WTC11 (cell line): ENCODE measurements around the gene MCUR1. TPM values are rescaled to one million over a fixed set of nuclear protein-coding genes. Genes with fewer than 3 reads are reported as not detected.

Experiments
- ATAC-seq: fragments of 200-7000 bp; cut with Tn5 transposase; 2 replicates; pipeline ENCODE4 v1.10.0; 2021; ENCODE audit warnings: mild to moderate bottlenecking, moderate library complexity
- CTCF ChIA-PET: fragments of 300-600 bp; sonication (Branson Sonifier 250); formaldehyde crosslinking; loops from one replicate; lab custom pipeline; 2021; ENCODE audit warnings: antibody characterized with exemption; lab: Charles Lee
- POLR2A ChIA-PET: fragments of 350-600 bp; sonication (Branson Sonifier 250); formaldehyde crosslinking; loops from one replicate; lab custom pipeline; 2021; ENCODE audit warnings: antibody characterized with exemption; lab: Charles Lee
- DNase-seq: peaks from one replicate; pipeline ENCODE4 v3.0.0; 2021; ENCODE audit warnings: low spot score
- H3K27ac Mint-ChIP-seq: 2 replicates; pipeline ENCODE4 v1.8.0; 2021; ENCODE audit warnings: mixed read lengths
- H3K27me3 Mint-ChIP-seq: 2 replicates; pipeline ENCODE4 v1.8.0; 2021; ENCODE audit warnings: low read depth, mild to moderate bottlenecking, moderate library complexity, mixed read lengths
- H3K36me3 Mint-ChIP-seq: 2 replicates; pipeline ENCODE4 v1.8.0; 2021; ENCODE audit warnings: mixed read lengths
- H3K4me1 Mint-ChIP-seq: 2 replicates; pipeline ENCODE4 v1.8.0; 2022; ENCODE audit warnings: mixed read lengths
- H3K4me3 Mint-ChIP-seq: 2 replicates; pipeline ENCODE4 v1.8.0; 2021; ENCODE audit warnings: mild to moderate bottlenecking, moderate library complexity, mixed read lengths
- H3K9me3 Mint-ChIP-seq: 2 replicates; pipeline ENCODE4 v1.8.0; 2021; ENCODE audit warnings: mixed read lengths
- AR ChIP-seq: fragments of 250-450 bp; sonication (Bioruptor Pico); IDR thresholded peaks from 2 replicates; pipeline ENCODE4 v1.9.0; 2021; ENCODE audit warnings: mild to moderate bottlenecking
- ATF1 ChIP-seq: sonication (generic); formaldehyde crosslinking; IDR thresholded peaks from 2 replicates; pipeline ENCODE4 v1.8.1; 2023; ENCODE audit warnings: mild to moderate bottlenecking, moderate library complexity, missing genetic modification reagents
- ATF3 ChIP-seq: sonication (generic); formaldehyde crosslinking; conservative IDR thresholded peaks from 2 replicates; pipeline ENCODE4 v1.8.1; 2022; ENCODE audit warnings: mild to moderate bottlenecking, missing genetic modification reagents
- CBFB ChIP-seq: sonication (generic); formaldehyde crosslinking; IDR thresholded peaks from 2 replicates; pipeline ENCODE4 v1.8.1; 2022; ENCODE audit warnings: mild to moderate bottlenecking, low read depth, missing genetic modification reagents
- E2F5 ChIP-seq: sonication (generic); formaldehyde crosslinking; IDR thresholded peaks from 2 replicates; pipeline ENCODE4 v1.8.1; 2022; ENCODE audit warnings: mild to moderate bottlenecking, moderate library complexity, missing genetic modification reagents
- EMX1 ChIP-seq: fragments of 250-450 bp; sonication (Bioruptor Pico); IDR thresholded peaks from 2 replicates; pipeline ENCODE4 v1.8.0; 2021; ENCODE audit warnings: mild to moderate bottlenecking
- FOXJ3 ChIP-seq: sonication (generic); formaldehyde crosslinking; IDR thresholded peaks from 2 replicates; pipeline ENCODE4 v1.9.0; 2021; ENCODE audit warnings: missing genetic modification reagents, mild to moderate bottlenecking, borderline replicate concordance
- FOXP4 ChIP-seq: sonication (generic); formaldehyde crosslinking; IDR thresholded peaks from 2 replicates; pipeline ENCODE4 v1.8.0; 2022; ENCODE audit warnings: mild to moderate bottlenecking, missing genetic modification reagents
- GABPB1 ChIP-seq: sonication (generic); formaldehyde crosslinking; IDR thresholded peaks from 2 replicates; pipeline ENCODE4 v1.8.1; 2023; ENCODE audit warnings: mild to moderate bottlenecking, missing genetic modification reagents
- IRF1 ChIP-seq: sonication (generic); formaldehyde crosslinking; IDR thresholded peaks from 2 replicates; pipeline ENCODE4 v1.8.0; 2023; ENCODE audit warnings: missing genetic modification reagents
- IRF2 ChIP-seq: sonication (generic); formaldehyde crosslinking; IDR thresholded peaks from 2 replicates; pipeline ENCODE4 v1.8.0; 2022; ENCODE audit warnings: low read depth, missing genetic modification reagents, borderline replicate concordance
- JAZF1 ChIP-seq: fragments of 250-450 bp; sonication (Bioruptor Pico); IDR thresholded peaks from 2 replicates; pipeline ENCODE4 v1.9.0; 2021; ENCODE audit warnings: moderate library complexity, mild to moderate bottlenecking, inconsistent platforms
- MXD4 ChIP-seq: fragments of 250-450 bp; sonication (Bioruptor Pico); IDR thresholded peaks from 2 replicates; pipeline ENCODE4 v1.8.0; 2021; ENCODE audit warnings: mild to moderate bottlenecking, moderate library complexity, borderline replicate concordance
- NFATC4 ChIP-seq: fragments of 250-450 bp; sonication (Bioruptor Pico); IDR thresholded peaks from 2 replicates; pipeline ENCODE4 v1.9.0; 2021; ENCODE audit warnings: mild to moderate bottlenecking
- NR1H2 ChIP-seq: sonication (generic); formaldehyde crosslinking; IDR thresholded peaks from 2 replicates; pipeline ENCODE4 v1.9.0; 2021; ENCODE audit warnings: mild to moderate bottlenecking, moderate library complexity, missing genetic modification reagents
- NR2C2 ChIP-seq: sonication (generic); formaldehyde crosslinking; IDR thresholded peaks from 2 replicates; pipeline ENCODE4 v1.8.0; 2022; ENCODE audit warnings: mild to moderate bottlenecking, missing genetic modification reagents
- NR3C1 ChIP-seq: sonication (generic); formaldehyde crosslinking; conservative IDR thresholded peaks from 2 replicates; pipeline ENCODE4 v1.8.1; 2023; ENCODE audit warnings: low read depth, mild to moderate bottlenecking, missing genetic modification reagents
- OVOL2 ChIP-seq: fragments of 250-450 bp; sonication (Bioruptor Pico); IDR thresholded peaks from 2 replicates; pipeline ENCODE4 v1.9.0; 2021; ENCODE audit warnings: mild to moderate bottlenecking, borderline replicate concordance
- SP1 ChIP-seq: sonication (generic); formaldehyde crosslinking; conservative IDR thresholded peaks from 2 replicates; pipeline ENCODE4 v1.8.1; 2022; ENCODE audit warnings: missing genetic modification reagents
- TEAD1 ChIP-seq: sonication (generic); formaldehyde crosslinking; IDR thresholded peaks from 2 replicates; pipeline ENCODE4 v1.8.0; 2022; ENCODE audit warnings: mild to moderate bottlenecking, missing genetic modification reagents
- ZBTB21 ChIP-seq: sonication (generic); formaldehyde crosslinking; IDR thresholded peaks from 2 replicates; pipeline ENCODE4 v1.8.1; 2023; ENCODE audit warnings: mild to moderate bottlenecking, missing genetic modification reagents, borderline replicate concordance
- ZNF232 ChIP-seq: sonication (generic); formaldehyde crosslinking; IDR thresholded peaks from 2 replicates; pipeline ENCODE4 v1.8.0; 2022; ENCODE audit warnings: mild to moderate bottlenecking, missing genetic modification reagents
- ZNF263 ChIP-seq: sonication (generic); formaldehyde crosslinking; IDR thresholded peaks from 2 replicates; pipeline ENCODE4 v1.8.1; 2022; ENCODE audit warnings: low read depth, mild to moderate bottlenecking, moderate library complexity, missing genetic modification reagents
- ZNF396 ChIP-seq: fragments of 250-450 bp; sonication (Bioruptor Pico); IDR thresholded peaks from 2 replicates; pipeline ENCODE4 v1.8.0; 2021; ENCODE audit warnings: mild to moderate bottlenecking, moderate library complexity, borderline replicate concordance
- ZNF512 ChIP-seq: sonication (generic); formaldehyde crosslinking; IDR thresholded peaks from 2 replicates; pipeline ENCODE4 v1.8.1; 2022; ENCODE audit warnings: missing genetic modification reagents, borderline replicate concordance
- ZSCAN18 ChIP-seq: fragments of 250-450 bp; sonication (Bioruptor Pico); IDR thresholded peaks from 2 replicates; pipeline ENCODE4 v2.1.2; 2022; ENCODE audit warnings: mild to moderate bottlenecking, moderate library complexity
- total RNA-seq: library from RNA; stranded (reverse); gene quantifications from 3 replicates; pipeline ENCODE4 v1.2.3, GENCODE V29; 2021

Gene MCUR1
- total RNA-seq, 1 experiment from 2014 or later, result 28.1 TPM

GRCh38 chr6:13827032-13827431 lies 12.7 kb upstream of the MCUR1 start:
- no peak overlapping the region for H3K27ac Mint-ChIP-seq
- H3K4me3 Mint-ChIP-seq, result no peak overlapping the region
- H3K27me3 Mint-ChIP-seq, result peaks cover 4% of the 10 kb centered on the region
- ATAC-seq (no peak), DNase-seq (no peak)
- H3K36me3 Mint-ChIP-seq, result peaks cover 13% of the 10 kb centered on the region
- peaks cover 30% of the 10 kb centered on the region for H3K9me3 Mint-ChIP-seq
- no peak for TF ChIP-seq ZNF396 (CRISPR knock-in tag)
- no peak for TF ChIP-seq TEAD1 (CRISPR knock-in tag)
- TF ChIP-seq ZNF512 (CRISPR knock-in tag), result no peak
- no peak for TF ChIP-seq JAZF1 (CRISPR knock-in tag)
- TF ChIP-seq OVOL2, result no peak
- TF ChIP-seq IRF1, result no peak
- TF ChIP-seq AR, result no peak
- TF ChIP-seq SP1 (CRISPR knock-in tag), result no peak
- no peak for TF ChIP-seq FOXP4 (CRISPR knock-in tag)
- TF ChIP-seq GABPB1, result no peak
- no peak for TF ChIP-seq ATF3 (CRISPR knock-in tag)
- no peak for TF ChIP-seq ZNF263 (CRISPR knock-in tag)
- ChIA-PET CTCF (no interaction called here), POLR2A (no interaction called here)
- 0 out of 2 replicates have a peak, but pooled peaks cover 3% of the 10 kb centered on the region for H3K4me1 Mint-ChIP-seq

DNA sequence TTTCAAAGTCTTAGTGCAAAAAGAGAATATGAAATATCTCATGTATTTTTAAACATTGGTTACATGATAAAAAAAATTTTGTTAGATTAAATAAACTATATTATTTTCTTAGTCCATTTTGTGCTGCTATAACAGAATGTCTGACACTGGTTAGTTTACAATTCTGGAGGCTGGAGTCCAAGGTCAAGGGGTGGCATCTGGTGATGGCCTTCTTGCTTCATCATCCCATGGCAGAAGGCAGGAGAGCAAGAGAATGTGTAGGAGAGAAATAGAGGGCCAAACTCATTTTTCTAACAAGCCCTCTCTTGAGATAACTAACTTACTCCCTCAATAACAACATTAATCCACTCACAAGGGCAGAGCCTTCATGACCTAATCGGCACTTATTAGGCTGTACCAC lies 11.5 kb upstream of the MCUR1 start:
- H3K27ac Mint-ChIP-seq, result no peak overlapping the region
- ChIA-PET POLR2A (no interaction called here), CTCF (no interaction called here)
- peaks cover 30% of the 10 kb centered on the region for H3K9me3 Mint-ChIP-seq
- ATAC-seq (no peak), DNase-seq (no peak)
- H3K27me3 Mint-ChIP-seq, result peaks cover 4% of the 10 kb centered on the region
- H3K4me1 Mint-ChIP-seq, result 0 out of 2 replicates have a peak, but pooled peaks cover 3% of the 10 kb centered on the region
- peaks cover 13% of the 10 kb centered on the region for H3K36me3 Mint-ChIP-seq
- no peak overlapping the region for H3K4me3 Mint-ChIP-seq
- TF ChIP-seq ATF1 (CRISPR knock-in tag) (no peak), ZSCAN18 (CRISPR knock-in tag) (no peak), NR3C1 (CRISPR knock-in tag) (no peak), CBFB (CRISPR knock-in tag) (no peak), ZBTB21 (no peak), NFATC4 (CRISPR knock-in tag) (no peak), E2F5 (CRISPR knock-in tag) (no peak), IRF2 (CRISPR knock-in tag) (no peak), MXD4 (CRISPR knock-in tag) (no peak), NR2C2 (CRISPR knock-in tag) (no peak), EMX1 (no peak), IRF1 (no peak), NR1H2 (no peak), FOXJ3 (CRISPR knock-in tag) (no peak), ZNF232 (CRISPR knock-in tag) (no peak)
